ENCODE data around the gene CDH13.

The CDH13 gene

DNA sequence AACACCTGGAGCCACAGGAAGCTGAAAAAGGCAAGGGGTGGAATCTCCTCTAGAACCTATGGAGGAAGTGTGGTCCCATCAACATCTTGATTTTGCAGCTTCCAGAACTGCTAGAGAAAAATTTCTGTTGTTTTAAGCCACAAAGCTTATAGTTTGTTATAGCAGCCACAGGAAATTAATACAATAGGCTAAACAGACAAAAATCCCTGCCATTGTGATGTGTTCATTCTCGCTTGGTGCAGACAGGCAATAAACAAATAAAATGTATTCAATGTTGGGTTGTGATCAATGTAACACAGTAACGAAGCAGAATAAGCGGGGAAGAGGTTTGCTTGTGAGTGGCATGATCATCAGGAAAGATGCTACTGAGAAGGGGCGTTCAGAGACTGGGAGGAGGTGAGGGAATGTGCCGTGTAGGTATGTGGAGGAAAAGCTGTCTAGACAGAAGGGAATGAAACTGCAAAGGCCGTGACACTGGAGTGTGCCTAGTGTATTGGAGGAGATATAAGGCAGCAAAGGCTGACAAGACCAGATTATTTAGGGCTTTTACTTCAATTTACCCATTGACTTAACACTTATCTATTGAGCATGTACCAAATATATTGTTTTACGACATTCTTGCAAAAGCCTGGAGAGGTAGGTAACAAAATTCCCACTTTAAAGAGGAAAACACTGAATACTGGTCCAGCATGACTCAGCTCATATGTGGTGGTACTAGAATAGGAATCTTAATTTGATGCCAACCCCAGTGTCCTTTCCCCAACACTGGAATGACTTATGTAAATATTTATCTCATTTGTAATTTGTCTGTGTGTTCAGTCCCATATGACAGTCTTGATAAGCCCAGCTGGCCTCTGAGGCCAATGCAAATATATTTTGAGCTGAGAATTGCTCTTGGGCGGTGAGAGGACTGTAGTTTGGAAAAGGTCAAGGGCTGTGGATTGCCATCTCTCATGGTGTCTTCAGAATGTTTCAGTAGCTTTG is 375.9 kb downstream of the CDH13 start:
- H3K4me3 ChIP-seq (replicated peaks; ENCODE audit: insufficient read depth, low read length) = no peak overlapping the region
- H3K27me3 ChIP-seq (ENCODE audit: insufficient read depth, poor library complexity, severe bottlenecking) = no peaks in the 10 kb centered on the region
- TF ChIP-seq, protein P1, sequence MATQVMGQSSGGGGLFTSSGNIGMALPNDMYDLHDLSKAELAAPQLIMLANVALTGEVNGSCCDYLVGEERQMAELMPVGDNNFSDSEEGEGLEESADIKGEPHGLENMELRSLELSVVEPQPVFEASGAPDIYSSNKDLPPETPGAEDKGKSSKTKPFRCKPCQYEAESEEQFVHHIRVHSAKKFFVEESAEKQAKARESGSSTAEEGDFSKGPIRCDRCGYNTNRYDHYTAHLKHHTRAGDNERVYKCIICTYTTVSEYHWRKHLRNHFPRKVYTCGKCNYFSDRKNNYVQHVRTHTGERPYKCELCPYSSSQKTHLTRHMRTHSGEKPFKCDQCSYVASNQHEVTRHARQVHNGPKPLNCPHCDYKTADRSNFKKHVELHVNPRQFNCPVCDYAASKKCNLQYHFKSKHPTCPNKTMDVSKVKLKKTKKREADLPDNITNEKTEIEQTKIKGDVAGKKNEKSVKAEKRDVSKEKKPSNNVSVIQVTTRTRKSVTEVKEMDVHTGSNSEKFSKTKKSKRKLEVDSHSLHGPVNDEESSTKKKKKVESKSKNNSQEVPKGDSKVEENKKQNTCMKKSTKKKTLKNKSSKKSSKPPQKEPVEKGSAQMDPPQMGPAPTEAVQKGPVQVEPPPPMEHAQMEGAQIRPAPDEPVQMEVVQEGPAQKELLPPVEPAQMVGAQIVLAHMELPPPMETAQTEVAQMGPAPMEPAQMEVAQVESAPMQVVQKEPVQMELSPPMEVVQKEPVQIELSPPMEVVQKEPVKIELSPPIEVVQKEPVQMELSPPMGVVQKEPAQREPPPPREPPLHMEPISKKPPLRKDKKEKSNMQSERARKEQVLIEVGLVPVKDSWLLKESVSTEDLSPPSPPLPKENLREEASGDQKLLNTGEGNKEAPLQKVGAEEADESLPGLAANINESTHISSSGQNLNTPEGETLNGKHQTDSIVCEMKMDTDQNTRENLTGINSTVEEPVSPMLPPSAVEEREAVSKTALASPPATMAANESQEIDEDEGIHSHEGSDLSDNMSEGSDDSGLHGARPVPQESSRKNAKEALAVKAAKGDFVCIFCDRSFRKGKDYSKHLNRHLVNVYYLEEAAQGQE (IDR thresholded peaks at IDR 0.05; ENCODE audit: insufficient replicate concordance, low read depth) = no peak
- TF ChIP-seq GABPA (IDR thresholded peaks at IDR 0.05; ENCODE audit: low read depth) (no peak), SPI1 (IDR thresholded peaks at IDR 0.05; ENCODE audit: borderline replicate concordance, low read depth) (no peak), POLR2AphosphoS5 (IDR thresholded peaks at IDR 0.05; ENCODE audit: low read depth) (no peak)
- TF ChIP-seq, protein P2, sequence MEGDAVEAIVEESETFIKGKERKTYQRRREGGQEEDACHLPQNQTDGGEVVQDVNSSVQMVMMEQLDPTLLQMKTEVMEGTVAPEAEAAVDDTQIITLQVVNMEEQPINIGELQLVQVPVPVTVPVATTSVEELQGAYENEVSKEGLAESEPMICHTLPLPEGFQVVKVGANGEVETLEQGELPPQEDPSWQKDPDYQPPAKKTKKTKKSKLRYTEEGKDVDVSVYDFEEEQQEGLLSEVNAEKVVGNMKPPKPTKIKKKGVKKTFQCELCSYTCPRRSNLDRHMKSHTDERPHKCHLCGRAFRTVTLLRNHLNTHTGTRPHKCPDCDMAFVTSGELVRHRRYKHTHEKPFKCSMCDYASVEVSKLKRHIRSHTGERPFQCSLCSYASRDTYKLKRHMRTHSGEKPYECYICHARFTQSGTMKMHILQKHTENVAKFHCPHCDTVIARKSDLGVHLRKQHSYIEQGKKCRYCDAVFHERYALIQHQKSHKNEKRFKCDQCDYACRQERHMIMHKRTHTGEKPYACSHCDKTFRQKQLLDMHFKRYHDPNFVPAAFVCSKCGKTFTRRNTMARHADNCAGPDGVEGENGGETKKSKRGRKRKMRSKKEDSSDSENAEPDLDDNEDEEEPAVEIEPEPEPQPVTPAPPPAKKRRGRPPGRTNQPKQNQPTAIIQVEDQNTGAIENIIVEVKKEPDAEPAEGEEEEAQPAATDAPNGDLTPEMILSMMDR (IDR thresholded peaks at IDR 0.05; ENCODE audit: insufficient read depth, low read length) = no peak
- H3K27ac ChIP-seq (replicated peaks) = no peak overlapping the region
- DNase-seq (ENCODE audit: low read depth in 1 of 2, low spot score in 1 of 2) = no peak

DNA sequence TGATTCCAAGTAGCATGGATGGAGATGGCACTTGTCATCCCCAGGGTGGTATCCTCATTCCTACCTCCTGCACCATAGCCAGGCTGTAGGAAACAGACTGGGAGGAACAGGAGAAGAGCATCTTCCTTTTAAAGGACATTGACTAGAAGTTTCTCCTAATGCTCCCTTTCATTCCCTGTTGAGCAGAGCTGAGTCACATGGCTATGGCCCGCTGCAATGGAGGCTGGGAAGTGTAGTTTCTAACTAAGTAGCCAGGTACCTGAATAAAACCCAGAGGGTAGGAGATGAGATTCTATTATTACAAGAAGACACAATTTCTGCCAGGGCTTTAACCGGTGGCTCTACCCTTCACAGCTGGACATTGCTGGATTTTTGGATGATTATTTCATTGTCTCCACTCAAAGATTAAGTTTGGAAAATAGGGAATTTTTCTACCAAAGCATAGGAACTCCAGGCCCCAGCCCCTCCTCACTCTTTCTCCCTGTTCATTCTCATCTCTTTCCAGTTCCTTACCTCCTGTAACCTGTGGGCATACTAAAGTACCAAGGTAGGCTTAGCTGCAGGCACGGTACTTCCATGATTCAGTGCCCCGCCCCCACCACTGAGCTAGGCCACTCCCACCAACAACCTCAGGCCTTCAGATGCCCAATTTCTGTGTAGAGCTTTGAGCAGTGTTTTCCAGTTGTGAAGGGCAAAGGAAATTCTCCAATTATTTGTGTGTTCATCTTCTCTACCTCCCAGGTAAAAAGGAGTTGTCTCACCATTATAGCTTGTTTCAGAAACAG is 378.3 kb downstream of the CDH13 start:
- no peak for DNase-seq (ENCODE audit: low read depth in 1 of 2, low spot score in 1 of 2)
- TF ChIP-seq GABPA (IDR thresholded peaks at IDR 0.05; ENCODE audit: low read depth) (no peak), SPI1 (IDR thresholded peaks at IDR 0.05; ENCODE audit: borderline replicate concordance, low read depth) (no peak)
- TF ChIP-seq, protein P2 (IDR thresholded peaks at IDR 0.05; ENCODE audit: insufficient read depth, low read length) = no peak
- no peak overlapping the region for H3K4me3 ChIP-seq (replicated peaks; ENCODE audit: insufficient read depth, low read length)
- no peak overlapping the region for H3K27ac ChIP-seq (replicated peaks)
- H3K27me3 ChIP-seq (ENCODE audit: insufficient read depth, poor library complexity, severe bottlenecking) = no peaks in the 10 kb centered on the region

DNA sequence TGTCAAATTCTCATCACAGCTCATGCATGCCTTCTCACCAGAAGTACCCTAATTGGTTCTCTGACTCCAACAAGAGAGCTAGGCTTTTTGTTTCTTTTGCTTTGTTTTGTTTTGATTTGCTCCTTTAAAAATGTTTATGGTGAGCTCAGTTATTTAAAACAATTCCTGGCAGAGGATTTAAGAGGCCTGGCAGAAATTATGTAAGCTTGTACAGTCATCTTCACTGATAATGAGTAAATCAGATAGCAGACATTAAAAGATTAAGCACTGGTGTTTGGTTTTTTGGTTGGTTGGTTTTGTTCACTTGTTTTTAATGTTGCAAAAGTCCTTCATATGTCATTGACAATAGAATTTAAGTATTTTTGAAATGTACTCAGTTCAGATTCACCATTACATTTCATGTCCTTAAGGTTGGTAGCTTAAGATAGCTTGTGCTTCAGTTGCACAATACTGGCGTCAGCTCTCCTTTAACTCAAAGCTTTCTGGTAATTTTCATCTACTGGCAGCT is 378.9 kb downstream of the CDH13 start:
- no peak overlapping the region for H3K27ac ChIP-seq (replicated peaks)
- no peak for DNase-seq (ENCODE audit: low read depth in 1 of 2, low spot score in 1 of 2)
- H3K27me3 ChIP-seq (ENCODE audit: insufficient read depth, poor library complexity, severe bottlenecking) = no peaks in the 10 kb centered on the region
- TF ChIP-seq, protein P1 (IDR thresholded peaks at IDR 0.05; ENCODE audit: insufficient replicate concordance, low read depth) = no peak
- TF ChIP-seq, protein P2 (IDR thresholded peaks at IDR 0.05; ENCODE audit: insufficient read depth, low read length) = no peak
- no peak for TF ChIP-seq GABPA (IDR thresholded peaks at IDR 0.05; ENCODE audit: low read depth)
- TF ChIP-seq POLR2AphosphoS5 (IDR thresholded peaks at IDR 0.05; ENCODE audit: low read depth) = no peak
- TF ChIP-seq SPI1 (IDR thresholded peaks at IDR 0.05; ENCODE audit: borderline replicate concordance, low read depth) = no peak
- H3K4me3 ChIP-seq (replicated peaks; ENCODE audit: insufficient read depth, low read length) = no peak overlapping the region
